OCI-LY7 (cell line): ENCODE results near the gene TFG.

Source experiments
- EZH2phosphoT487 ChIP-seq: fragments of 200-600 bp; sonication (generic); IDR thresholded peaks from 2 replicates; pipeline ENCODE4 v1.6.1; 2018; ENCODE audit warnings: low read depth, borderline replicate concordance, mild to moderate bottlenecking, mixed run types, antibody characterized with exemption, low read length, moderate library complexity, mixed read lengths
- TF ChIP-seq, protein P1 (sequence below): fragments of 200-600 bp; sonication (generic); conservative IDR thresholded peaks from 2 replicates; pipeline ENCODE4 v1.5.1; 2014; ENCODE audit warnings: mild to moderate bottlenecking, antibody characterized with exemption, low read length, moderate library complexity, mixed read lengths

- TF ChIP-seq, protein P1, sequence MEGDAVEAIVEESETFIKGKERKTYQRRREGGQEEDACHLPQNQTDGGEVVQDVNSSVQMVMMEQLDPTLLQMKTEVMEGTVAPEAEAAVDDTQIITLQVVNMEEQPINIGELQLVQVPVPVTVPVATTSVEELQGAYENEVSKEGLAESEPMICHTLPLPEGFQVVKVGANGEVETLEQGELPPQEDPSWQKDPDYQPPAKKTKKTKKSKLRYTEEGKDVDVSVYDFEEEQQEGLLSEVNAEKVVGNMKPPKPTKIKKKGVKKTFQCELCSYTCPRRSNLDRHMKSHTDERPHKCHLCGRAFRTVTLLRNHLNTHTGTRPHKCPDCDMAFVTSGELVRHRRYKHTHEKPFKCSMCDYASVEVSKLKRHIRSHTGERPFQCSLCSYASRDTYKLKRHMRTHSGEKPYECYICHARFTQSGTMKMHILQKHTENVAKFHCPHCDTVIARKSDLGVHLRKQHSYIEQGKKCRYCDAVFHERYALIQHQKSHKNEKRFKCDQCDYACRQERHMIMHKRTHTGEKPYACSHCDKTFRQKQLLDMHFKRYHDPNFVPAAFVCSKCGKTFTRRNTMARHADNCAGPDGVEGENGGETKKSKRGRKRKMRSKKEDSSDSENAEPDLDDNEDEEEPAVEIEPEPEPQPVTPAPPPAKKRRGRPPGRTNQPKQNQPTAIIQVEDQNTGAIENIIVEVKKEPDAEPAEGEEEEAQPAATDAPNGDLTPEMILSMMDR = no peak
- no peak for TF ChIP-seq EZH2phosphoT487
These were observed 68.0 kb downstream of the TFG start for GRCh38 chr3:100777271-100777670.
